HG03575 (cell line): ENCODE measurements around the gene GNG13.
"Not testable (repeated sequence)": the region's sequence is repeated elsewhere in the genome, so short reads cannot be mapped to it uniquely, and the experiment has no call there.

Source experiments
- ATAC-seq: cut with Tn5 transposase; IDR thresholded peaks from one replicate; pipeline ENCODE4 v1.9.1; 2021; ENCODE audit not compliant: unreplicated experiment, insufficient number of reproducible peaks, low FRiP score; ENCODE audit errors: extremely low read depth

GNG13 gene

DNA sequence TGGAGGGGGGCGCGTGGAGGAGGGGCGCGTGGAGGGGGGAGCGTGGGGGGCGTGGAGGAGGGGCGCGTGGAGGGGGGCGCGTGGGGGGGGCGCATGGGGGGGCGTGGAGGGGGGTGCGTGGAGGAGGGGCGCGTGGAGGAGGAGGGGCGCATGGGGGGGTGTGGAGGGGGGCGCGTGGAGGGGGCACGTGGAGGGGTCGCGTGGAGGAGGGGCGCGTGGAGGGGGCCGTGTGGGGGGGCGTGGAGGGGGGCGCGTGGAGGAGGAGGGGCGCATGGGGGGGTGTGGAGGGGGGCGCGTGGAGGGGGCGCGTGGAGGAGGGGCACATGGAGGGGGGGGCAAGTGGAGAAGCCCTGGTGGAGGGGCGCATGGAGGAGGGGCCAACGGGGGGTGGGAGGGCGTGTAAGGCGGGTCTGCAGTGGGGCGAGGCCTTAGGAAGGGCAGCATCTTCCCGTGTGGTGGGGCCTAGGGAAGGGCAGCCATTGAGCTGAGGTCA is 32.7 kb downstream of the GNG13 start:
- ATAC-seq, result no peak

DNA sequence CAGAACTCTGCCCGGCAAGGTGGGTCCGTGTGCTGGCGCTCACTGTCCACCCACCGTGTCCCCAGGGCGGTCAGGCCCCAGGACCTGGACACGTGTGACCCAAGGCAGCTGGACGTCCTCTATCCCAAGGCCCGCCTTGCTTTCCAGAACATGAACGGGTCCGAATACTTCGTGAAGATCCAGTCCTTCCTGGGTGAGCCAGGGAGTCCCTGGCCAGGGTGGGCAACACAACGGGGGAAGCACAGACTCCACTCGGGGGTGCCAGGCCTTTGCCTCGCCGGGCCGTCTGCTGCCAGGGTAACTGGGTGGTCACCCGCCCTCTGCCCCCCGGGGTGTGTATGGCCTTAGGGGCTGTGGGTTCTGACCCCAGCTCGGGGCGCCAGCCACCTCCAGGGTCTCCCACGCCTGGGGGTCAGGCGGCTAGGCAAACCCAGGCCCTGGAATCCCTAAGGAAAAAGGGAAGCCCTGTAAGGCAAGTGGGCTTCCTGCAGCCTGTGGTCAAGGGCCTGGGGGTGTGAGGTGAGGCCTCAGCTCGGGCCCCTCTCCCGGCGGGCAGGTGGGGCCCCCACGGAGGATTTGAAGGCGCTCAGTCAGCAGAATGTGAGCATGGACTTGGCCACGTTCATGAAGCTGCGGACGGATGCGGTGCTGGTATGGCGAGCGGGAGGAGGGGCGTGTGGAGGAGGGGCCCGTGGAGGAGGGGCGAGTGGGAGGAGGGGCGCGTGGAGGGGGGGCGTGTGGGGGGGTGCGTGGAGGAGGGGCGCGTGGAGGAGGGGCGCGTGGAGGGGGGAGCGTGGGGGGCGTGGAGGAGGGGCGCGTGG is 33.5 kb downstream of the GNG13 start:
- no peak for ATAC-seq

DNA sequence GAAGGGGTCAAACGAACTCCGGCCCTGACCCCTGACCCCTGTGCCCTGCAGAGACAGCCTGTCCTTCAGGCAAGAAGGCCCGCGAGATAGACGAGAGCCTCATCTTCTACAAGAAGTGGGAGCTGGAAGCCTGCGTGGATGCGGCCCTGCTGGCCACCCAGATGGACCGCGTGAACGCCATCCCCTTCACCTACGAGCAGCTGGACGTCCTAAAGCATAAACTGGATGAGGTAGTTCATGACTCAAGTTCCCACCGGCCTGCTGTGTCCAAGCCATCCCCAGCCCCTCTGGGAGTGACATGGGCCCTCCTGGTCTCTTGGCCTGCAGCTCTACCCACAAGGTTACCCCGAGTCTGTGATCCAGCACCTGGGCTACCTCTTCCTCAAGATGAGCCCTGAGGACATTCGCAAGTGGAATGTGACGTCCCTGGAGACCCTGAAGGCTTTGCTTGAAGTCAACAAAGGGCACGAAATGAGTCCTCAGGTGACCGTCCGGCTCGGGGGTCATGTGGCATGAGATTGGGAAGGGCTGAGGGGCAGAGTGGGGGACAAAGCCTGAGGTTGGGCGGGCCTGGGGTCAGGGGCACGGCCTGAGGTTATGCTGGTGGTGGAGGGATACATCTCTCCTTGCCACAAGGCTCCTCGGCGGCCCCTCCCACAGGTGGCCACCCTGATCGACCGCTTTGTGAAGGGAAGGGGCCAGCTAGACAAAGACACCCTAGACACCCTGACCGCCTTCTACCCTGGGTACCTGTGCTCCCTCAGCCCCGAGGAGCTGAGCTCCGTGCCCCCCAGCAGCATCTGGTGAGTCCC is 34.3 kb downstream of the GNG13 start:
- no peak for ATAC-seq

DNA sequence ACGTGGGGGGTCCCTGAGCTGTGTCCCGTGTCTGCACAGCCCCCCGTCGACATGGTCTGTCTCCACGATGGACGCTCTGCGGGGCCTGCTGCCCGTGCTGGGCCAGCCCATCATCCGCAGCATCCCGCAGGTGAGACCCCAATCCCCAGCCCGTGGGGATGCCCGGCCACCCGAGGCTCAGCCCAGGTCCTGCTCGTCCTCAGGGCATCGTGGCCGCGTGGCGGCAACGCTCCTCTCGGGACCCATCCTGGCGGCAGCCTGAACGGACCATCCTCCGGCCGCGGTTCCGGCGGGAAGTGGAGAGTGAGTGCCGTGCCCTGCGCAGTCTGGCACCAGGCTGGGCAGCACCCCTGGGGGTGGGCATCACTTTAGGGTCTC is 35.1 kb downstream of the GNG13 start:
- ATAC-seq, result no peak

DNA sequence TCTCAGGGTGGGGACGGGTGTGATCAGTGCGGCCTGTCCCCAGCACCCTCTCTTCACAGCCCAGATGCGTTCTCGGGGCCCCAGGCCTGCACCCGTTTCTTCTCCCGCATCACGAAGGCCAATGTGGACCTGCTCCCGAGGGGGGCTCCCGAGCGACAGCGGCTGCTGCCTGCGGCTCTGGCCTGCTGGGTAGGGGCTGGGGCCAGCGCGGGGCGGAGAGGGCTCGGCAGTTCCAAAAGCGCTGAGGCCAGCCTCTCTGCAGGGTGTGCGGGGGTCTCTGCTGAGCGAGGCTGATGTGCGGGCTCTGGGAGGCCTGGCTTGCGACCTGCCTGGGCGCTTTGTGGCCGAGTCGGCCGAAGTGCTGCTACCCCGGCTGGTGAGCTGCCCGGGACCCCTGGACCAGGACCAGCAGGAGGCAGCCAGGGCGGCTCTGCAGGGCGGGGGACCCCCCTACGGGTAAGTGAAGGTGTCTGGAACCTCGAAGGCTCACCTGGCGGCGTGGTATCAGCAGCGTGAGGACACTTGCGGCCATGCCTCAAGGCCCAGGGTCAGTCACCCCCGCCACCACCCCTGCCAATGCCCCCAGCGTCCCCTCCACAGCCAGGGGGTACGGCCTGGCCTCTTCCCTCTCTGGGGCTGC is 35.6 kb downstream of the GNG13 start:
- no peak for ATAC-seq

DNA sequence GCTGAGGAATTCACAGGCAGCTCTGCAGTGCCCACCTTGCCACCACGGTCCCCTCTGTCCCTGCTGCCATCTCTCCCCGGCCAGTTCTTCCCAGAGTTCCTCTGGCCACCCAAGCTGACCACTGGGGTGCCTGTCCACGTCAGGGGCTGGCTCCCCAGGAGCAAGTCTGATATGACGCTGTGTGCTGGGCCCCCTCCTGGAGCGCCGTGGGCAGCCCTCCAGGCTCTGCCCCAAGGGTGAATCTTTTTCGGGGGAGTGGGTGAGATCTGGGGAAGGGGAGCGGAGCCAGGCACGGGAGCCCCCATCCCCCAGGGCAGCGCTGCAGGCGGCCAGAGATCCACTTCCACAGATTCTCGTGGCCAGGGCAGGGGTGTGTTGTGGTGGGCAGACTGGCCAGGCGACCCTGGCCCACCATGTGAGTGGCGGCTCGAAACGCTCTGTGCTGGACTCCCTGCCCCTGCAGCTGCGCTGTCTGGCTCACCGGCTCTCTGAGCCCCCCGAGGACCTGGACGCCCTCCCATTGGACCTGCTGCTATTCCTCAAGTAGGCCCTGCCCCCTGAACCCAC is 36.3 kb downstream of the GNG13 start:
- no peak for ATAC-seq

DNA sequence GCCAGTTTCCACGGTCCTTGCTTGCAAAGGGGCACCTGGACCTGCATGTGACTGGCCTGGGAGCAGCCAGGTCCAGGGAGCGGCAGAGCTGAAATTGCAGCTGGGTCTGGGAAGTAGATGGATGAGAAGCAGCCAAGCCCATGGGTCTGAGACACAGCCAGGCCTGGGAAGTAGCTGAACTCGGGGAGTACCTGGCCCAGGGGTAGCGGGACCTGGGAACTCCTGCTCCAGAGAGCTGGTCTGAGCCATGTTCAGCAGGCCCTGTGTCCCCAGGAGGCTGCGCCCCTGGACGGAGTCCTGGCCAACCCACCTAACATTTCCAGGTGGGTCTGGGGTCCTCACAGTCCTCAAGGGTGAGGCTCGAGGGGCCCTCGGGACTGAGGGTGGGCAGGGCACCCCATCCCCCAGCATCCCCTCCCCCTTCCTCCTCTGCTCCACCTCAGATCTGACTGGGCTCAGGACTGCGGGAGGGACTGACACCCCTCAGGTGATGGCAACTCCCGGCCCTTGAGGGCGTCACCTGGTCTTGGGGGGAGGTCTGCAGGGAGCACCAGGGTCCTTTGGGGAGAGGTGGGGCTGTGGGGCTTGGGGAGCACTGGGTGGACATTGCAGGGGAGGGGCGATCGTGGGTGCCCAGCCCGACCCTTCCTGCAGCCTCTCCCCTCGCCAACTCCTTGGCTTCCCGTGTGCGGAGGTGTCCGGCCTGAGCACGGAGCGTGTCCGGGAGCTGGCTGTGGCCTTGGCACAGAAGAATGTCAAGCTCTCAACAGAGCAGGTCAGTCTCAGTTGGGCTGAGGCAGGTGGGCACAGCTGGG is 37.0 kb downstream of the GNG13 start:
- ATAC-seq, result no peak

DNA sequence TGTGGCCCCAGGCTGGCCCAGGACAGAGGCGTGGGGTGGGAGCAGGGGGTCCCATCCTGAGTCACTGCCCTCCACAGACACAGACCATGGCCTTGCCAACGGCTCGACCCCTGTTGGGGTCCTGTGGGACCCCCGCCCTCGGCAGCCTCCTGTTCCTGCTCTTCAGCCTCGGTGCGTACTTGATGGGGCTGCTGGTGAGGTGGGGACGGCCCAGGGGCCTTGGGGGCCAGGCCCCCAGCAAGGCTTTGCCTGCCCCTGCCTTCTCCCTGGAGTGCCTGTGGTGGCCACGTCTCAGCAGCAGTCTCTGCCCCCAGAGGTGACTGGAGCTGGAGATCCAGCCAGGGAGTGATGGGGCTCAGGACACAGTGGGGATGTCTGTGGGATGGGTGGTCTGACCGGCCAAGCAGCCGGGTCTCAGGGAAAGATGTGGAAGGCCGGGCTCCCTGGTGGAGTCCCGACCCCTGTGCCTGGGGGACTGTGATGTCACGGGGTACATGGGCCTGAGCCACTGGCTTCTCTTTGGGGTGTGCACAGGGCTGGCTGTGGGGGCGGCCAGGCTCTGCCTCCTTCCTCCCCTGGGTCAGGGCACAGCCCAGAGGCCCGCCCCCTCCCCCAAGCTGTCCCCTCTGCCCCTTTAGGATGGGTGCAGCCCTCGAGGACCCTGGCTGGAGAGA is 37.8 kb downstream of the GNG13 start:
- no peak for ATAC-seq

DNA sequence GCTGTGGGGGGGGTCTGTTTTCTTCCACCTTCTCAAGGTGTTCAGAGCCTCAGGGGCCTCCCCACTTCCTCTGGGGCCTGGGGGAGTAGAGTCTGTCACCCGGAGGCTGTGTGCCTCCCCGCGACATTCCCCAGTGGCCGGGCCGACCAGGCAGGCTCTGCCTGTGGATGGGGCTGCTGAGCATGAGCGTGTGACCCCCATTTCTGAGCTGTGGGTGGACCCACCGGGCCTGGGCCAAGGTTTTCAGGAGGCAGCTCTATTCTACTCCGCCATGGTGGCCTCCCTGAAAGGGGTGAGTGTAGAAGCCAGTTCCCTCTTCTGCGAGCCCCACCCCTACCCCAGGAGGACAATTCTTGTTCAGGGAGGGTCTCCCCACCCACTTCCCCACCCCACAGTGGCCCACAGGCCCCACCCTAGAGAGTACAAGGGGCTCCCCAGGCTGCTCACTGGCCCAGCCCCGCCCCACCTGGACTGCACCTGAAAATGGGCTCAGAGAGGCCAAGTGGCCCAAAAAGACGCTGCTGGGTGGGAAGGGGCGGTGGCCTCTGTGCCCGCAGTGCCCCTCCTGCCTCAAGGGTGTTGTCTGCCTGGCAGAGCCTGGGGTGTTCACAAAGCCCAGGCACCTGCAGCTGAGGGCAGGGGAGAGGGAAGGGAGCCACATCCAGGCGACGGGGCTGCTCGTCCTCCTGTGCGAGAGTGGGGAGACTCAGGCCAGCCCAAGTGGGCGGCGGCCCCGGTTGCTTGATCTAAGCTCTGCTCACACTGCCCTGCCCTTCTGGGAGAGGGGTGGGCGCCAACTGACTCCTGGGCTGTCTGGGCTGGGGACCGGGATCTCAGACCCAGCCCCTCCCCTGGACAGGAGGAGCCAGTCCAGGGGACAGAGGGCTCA is 38.7 kb downstream of the GNG13 start:
- no peak for ATAC-seq

DNA sequence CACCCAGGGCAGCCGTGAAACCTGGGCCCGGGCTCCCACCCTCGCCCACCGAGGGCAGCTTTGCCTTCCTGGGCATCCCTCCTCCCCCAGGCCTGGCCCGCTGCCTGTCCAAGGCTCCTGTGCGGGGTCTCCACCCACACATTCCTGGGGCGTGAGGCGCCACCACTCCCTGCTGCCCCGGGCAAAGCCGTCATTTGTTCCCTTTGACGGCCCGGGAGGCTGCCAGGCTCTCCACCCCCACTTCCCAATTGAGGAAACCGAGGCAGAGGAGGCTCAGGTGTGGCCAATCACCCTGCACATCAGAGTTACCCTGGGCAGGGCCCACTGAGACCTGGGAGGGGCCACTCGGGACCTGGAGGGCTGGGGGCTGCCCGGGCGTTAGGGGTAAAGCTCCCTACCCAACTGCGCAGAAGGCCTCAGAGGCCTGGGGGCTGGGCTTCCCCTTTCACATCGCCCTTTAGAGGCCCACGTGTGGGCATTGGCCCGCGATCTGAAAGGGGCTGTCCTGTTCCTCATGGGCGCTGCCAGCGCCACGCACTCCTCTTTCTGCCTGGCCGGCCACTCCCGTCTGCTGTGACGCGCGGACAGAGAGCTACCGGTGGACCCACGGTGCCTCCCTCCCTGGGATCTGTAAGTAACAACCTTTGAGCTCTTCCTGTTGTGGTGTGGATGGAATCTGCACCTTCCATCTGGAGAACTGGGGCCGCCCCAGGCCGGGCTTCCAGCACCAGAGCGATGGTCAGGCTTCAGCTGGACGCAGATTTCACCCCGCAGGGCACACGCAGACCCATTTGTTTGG is 39.8 kb downstream of the GNG13 start, which contains the start of gene MSLN:
MSLN (plus strand) TSS at position 190 of the 799 bp plus-strand sequence. CDS start 1,947 bp downstream, outside the sequence.
- ATAC-seq, result no peak

DNA sequence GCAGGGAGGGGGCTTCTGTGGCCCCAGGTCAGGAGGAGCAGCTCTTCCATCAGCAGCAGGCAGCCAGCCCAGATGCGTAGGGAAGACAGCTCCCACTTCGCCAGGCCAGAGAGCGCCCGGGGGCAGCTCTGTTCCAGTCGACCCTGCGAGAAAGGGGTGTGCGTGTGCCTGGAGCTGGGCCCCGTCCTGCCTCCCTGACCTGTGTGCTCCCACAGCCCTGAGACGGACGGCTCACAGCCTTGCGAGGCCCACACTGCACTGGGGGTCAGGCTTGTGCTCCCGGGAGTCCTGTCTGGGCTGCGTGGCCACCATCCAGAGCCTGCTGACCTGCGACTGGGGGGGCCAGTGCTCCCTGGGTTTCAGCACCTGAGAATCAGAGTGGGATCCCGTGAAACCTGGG is 40.5 kb downstream of the GNG13 start:
- no peak for ATAC-seq

DNA sequence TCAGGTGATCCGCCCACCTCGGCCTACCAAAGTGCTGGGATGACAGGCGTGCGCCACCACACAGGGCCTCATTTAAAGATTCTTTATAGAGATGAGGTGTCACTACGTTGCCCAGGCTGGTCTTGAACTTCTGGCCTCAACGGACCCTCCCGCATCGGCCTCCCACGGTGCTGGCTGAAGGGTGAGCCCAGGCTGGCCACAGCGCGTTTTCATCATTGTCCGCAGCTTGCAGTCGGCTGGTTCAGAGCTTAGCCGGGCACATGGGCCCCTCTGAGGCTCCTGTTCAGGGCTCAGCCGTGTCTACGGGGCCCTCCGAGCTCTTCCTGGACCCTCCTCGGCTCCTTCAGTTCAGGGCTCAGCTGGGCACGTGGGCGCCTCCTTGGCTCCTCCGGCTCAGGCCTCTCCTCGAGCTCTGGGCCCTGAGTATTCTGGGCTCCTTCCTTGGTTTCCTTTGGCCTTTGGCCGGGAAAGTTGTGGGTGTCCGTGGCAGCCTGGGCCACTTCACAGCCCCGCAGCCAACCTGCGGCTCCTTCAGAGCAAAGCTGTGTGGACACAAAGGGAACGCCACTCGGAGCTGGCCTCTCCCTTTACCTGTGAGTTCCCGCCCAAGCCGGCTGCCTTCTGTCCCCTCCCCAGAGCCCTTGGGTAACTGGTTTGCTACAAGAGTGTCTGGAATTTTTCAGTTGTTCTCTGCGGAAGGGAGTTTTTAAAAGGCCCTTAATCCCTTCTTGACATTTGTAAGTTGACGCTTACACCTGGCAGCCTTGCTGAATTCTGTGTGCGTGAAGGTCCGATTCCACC is 41.2 kb downstream of the GNG13 start:
- ATAC-seq, result no peak

DNA sequence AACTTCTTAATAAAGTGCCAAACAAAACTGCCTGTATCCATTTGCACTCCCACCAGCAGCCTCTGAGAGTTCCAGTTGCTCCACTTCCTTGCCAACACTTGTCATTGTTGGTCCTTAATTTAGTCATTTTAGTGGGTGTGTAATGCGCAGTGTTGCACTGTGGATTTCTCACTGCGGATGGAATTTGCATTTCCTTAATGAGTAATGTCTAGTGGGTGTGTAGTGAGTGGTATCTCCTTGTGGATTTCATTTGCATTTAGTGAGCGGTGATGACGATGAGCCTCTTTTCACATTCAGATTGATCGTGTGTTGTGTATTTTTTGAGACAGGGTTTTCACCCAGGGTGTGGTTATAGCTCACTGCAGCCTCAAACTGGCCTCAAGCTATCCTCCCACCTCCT is 44.1 kb downstream of the GNG13 start:
- ATAC-seq, result no peak

DNA sequence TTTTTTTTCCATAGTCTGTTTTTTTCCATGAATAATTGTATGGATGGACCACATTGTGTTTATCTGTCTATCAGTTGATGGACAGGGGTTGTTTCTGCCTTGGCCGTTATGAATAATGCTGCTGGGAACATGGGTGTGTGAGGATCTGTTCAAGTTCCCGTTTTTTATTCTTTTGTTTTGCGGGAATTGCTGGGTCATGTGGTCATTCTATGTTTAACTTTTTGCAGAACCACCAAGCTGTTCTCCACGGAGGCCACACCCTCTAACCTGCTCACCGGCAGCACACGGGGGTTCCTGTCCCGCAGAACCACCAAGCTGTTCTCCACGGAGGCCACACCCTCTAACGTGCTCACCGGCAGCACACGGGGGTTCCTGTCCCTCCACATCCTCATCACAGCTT is 45.9 kb downstream of the GNG13 start:
- no peak for ATAC-seq

DNA sequence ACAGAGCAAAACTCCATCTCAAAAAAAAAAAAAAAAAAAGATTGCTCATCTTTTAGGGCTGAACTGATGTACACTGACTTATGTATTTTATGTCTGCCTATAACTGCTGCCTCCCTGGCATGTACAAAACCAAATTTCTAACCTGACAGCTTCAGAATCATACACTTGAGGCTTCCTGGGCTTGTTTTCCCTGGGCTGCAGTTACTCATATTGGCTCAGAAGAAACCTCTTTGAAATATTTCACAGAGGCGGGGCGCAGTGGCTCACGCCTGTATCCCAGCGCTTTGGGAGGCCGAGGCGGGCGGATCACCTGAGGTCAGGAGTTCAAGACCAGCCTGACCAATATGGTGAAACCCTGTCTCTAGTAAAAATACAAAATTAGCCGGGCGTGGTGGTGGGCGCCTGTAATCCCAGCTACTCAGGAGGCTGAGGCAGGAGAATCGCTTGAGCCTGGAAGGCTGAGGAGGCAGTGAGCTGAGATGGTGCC is 46.4 kb downstream of the GNG13 start:
- not testable (repeated sequence) for ATAC-seq

DNA sequence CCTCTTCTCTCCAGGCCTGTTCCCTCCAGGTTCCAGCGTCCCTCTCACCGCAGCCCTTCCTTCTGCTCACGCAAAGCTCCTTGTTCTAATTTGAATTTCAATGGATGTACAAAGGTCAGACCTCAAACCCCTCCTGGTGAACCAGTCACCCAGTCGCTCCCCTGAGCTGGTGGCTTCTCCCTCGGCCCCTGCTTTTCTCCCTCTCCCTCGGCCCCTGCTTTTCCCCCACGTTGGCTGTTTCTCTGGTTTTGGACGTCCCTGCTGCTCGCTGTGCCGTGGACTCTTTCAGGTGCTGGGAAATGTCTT is 48.6 kb downstream of the GNG13 start:
- no peak for ATAC-seq
